ENCODE results near the gene LRGUK.

LRGUK gene

GRCh38 chr7:134121632-134122139, 5.5 kb upstream of the LRGUK start:
- no peak for DNase-seq
- Histone ChIP-seq H3K4me3 (ENCODE audit: low read depth, low read length) (no peak overlapping the region), H3K36me3 (replicated peaks) (no peaks in the 10 kb centered on the region), H3K27ac (no peak overlapping the region), H3K27me3 (replicated peaks) (no peaks in the 10 kb centered on the region)
- no peak for TF ChIP-seq CTCF (IDR thresholded peaks at IDR 0.05; ENCODE audit: low read depth, low read length, missing control alignments)
- in situ Hi-C loops (cut with HindIII; ENCODE audit: low pct_ligation_motif_present, low sequenced_read_pairs): no loop called here

GRCh38 chr7:134122980-134123379, 4.2 kb upstream of the LRGUK start:
- in situ Hi-C loops (cut with HindIII; ENCODE audit: low pct_ligation_motif_present, low sequenced_read_pairs): no loop called here
- H3K4me3 ChIP-seq (ENCODE audit: low read depth, low read length): no peak overlapping the region
- no peaks in the 10 kb centered on the region for H3K27me3 ChIP-seq (replicated peaks)
- no peak for DNase-seq
- H3K36me3 ChIP-seq (replicated peaks): no peaks in the 10 kb centered on the region
- no peak overlapping the region for H3K27ac ChIP-seq
- TF ChIP-seq CTCF (IDR thresholded peaks at IDR 0.05; ENCODE audit: low read depth, low read length, missing control alignments): no peak

GRCh38 chr7:134126146-134126545, 994 bp upstream of the LRGUK start:
- Histone ChIP-seq H3K36me3 (replicated peaks) (no peaks in the 10 kb centered on the region), H3K27ac (no peak overlapping the region), H3K27me3 (replicated peaks) (no peaks in the 10 kb centered on the region), H3K4me3 (ENCODE audit: low read depth, low read length) (no peak overlapping the region)
- in situ Hi-C loops (cut with HindIII; ENCODE audit: low pct_ligation_motif_present, low sequenced_read_pairs): no loop called here
- TF ChIP-seq CTCF (IDR thresholded peaks at IDR 0.05; ENCODE audit: low read depth, low read length, missing control alignments): no peak
- no peak for DNase-seq

- DNase-seq: no peak
- H3K36me3 ChIP-seq (replicated peaks): no peaks in the 10 kb centered on the region
- no peaks in the 10 kb centered on the region for H3K27me3 ChIP-seq (replicated peaks)
- no peak for TF ChIP-seq CTCF (IDR thresholded peaks at IDR 0.05; ENCODE audit: low read depth, low read length, missing control alignments)
- no peak overlapping the region for H3K27ac ChIP-seq
- in situ Hi-C loops (cut with HindIII; ENCODE audit: low pct_ligation_motif_present, low sequenced_read_pairs): no loop called here
- peak overlapping the region; percentile 84 for H3K4me3 ChIP-seq (ENCODE audit: low read depth, low read length)
These were observed 559 bp upstream of the LRGUK start for GRCh38 chr7:134126596-134126965.

- in situ Hi-C loops (cut with HindIII; ENCODE audit: low pct_ligation_motif_present, low sequenced_read_pairs): no loop called here
- Histone ChIP-seq H3K27ac (no peak overlapping the region), H3K27me3 (replicated peaks) (no peaks in the 10 kb centered on the region), H3K36me3 (replicated peaks) (no peaks in the 10 kb centered on the region), H3K4me3 (ENCODE audit: low read depth, low read length) (no peak overlapping the region)
- no peak for DNase-seq
- no peak for TF ChIP-seq CTCF (IDR thresholded peaks at IDR 0.05; ENCODE audit: low read depth, low read length, missing control alignments)
These were observed 1.7 kb downstream of the LRGUK start for GRCh38 chr7:134128829-134129228.

GRCh38 chr7:134129856-134130523, 2.9 kb downstream of the LRGUK start:
- in situ Hi-C loops (cut with HindIII; ENCODE audit: low pct_ligation_motif_present, low sequenced_read_pairs): no loop called here
- TF ChIP-seq CTCF (IDR thresholded peaks at IDR 0.05; ENCODE audit: low read depth, low read length, missing control alignments): no peak
- H3K27me3 ChIP-seq (replicated peaks): no peaks in the 10 kb centered on the region
- H3K36me3 ChIP-seq (replicated peaks): no peaks in the 10 kb centered on the region
- no peak overlapping the region for H3K27ac ChIP-seq
- H3K4me3 ChIP-seq (ENCODE audit: low read depth, low read length): no peak overlapping the region
- no peak for DNase-seq
